ENCODE measurements around the gene ROBO1.

DNA sequence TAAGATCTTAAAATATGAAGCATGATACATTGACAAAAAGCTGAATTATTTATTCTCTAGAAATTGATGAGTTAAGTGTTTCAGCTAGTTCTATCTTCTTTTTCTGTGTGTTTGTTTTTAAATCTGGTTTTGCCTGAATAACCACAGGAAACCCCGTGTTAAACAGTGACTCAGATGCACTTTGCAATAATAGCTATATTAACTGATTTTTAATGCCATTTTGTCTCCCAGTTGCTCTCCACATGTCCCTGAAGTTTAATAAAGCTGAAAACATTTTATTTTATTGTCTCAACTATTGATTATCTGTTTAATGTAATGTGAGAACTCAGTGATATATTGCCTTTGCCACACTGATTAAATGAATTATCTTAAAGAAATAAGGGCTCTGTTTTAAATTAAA lies 42.8 kb upstream of the ROBO1 start:
- TF ChIP-seq CTCF (IDR thresholded peaks at IDR 0.05; ENCODE audit: extremely low read depth in 1 of 2, insufficient read depth in 1 of 2, low read depth in 1 of 2, low read length in 2 of 2), result no peak
- no peak for TF ChIP-seq EZH2 (IDR thresholded peaks at IDR 0.05; ENCODE audit: borderline replicate concordance, low read depth, low read length, severe bottlenecking)
- TF ChIP-seq, protein P1, sequence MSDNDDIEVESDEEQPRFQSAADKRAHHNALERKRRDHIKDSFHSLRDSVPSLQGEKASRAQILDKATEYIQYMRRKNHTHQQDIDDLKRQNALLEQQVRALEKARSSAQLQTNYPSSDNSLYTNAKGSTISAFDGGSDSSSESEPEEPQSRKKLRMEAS (IDR thresholded peaks at IDR 0.05; ENCODE audit: insufficient read depth, insufficient read length), result no peak
- no peak for TF ChIP-seq POLR2A (IDR thresholded peaks at IDR 0.05; ENCODE audit: low read depth, low read length)

Measured in endothelial cell of umbilical vein (primary cell).